HuH-7 (cell line): ENCODE data around the gene TSPEAR.

Experiments used
- DNase-seq: peaks from one replicate; pipeline ENCODE4 v3.0.0; 2011; ENCODE audit warnings: low spot score

The TSPEAR gene

DNA sequence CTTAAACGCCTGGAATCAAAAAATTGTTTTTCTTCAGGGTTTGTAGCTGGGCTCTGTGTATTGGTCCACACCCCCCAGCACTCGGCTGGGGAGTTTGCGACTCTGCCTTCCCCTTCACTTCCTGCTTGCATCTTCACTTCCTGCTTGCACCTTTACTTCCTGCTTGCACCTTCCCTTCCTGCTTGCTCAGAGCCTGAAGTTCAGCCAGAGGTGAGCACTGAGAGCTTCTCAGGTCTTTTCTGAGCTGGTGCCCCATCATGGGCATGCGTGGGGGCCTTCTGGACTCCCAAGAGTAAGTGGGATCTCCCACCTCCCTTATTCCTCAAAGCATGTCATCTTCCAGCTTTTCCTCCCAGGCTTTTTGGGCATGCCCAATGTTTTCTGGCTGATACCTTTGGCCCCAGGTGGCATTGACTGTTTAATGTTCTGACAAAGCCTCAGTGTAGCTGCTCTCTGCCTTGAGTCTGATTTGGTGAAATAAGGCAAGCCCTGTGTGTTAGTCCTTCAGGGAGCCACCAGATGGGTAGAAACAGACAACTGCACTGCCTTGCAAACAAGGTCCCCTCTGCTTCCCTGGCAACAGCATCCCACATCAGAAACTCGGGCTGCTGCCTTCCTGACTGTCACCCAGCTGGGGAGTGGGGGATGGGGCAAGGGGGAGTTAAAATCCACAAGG, 163.6 kb downstream of the TSPEAR start:
- DNase-seq = no peak

DNA sequence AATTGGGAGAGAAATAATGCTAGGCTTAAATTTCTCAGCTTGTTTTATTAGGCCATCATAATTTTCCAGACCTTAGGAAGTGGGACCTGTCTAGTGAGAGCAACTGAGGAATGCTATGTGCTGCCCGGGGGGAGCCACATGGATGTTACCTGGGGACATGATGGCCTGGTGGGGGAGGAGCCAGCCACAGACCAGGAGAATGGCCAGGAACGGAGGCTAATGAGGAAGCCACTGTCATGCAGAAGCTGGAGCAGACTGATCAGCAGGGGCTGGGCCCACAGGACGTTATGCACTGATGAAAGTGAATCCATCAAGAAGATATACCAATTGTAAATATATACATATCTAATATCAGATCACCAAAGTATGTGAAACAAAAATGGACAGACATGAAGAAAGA, 166.8 kb downstream of the TSPEAR start:
- no peak for DNase-seq

DNA sequence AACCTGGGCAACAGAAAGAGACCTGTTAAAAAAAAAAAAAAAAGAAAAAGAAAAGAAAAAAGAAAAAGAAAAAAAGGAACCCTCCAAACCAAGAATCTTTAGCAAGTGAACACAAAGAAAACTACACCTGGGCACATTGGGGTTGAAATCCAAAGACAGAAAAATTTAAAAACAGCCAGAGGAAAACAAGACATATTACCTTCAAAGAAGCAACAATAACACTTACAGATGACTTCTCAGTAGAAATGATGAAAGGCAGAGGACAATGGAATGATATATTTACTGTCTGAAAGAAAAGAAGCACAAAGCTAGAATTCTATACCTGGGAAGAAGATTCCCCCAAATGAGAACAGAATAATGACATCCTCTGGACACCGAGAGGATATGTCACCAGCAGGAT, 168.7 kb downstream of the TSPEAR start:
- no peak for DNase-seq

DNA sequence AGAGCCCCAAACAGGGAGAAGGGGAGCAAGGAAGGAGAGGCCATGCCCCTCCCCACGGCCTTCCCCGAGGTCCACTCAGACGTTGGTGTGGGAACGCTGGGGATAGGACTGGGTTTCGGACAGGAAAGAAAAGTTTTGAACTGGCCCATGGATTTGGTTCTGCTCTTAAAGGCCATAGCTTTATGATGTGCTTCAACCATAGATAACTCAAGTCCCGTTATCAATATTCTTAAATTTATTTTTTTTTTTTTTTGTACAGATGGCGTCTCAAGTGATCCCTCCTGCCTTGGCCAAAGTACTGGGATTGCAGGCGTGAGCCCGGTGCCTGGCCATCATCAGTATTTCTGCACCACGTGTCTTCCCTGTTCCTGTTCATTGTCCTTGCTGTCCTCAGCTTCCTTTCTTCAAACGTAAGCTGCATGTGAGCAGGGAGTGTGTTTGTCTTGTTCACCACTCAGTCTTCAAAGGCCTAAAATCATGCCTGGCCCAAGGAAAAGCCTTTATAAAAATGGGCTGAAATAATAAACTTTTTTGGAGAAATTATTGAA, 170.6 kb downstream of the TSPEAR start:
- DNase-seq = no peak

DNA sequence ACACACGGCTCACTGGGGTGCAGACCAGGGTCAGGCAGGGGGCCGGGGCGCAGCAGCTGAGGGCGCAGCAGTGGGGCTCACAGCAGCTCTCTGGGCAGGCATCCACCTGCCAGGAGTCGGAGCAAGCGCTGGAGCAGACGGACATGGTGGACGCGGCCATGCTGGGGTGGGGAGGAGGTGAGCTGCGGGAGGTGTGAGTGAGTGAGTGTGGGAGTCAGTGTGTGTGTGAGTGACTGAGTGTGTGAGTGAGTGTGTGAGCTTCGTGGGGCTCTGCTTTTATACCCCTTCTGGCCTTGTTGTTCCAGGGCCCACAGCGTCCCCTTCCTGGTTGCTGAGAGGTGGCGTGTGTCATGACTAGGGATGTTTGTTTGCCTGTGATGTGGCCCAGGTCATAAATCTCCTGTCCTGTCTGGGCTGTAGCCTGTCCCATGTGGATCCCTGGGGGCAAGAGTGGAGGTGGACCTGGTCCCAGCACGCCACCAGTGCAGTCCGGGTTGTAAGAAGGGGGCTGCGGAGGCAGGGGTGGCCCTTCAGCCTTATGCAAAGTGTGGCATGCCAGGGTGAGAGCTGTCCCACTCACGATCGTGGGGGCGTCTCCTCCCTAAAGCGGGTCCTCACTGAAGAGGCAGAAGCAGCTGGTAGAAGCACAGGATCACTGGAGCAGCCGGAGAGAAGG, 171.2 kb downstream of the TSPEAR start, which contains the start of gene KRTAP10-1:
Gene KRTAP10-1, minus strand, starts transcription at position 205 of the 676 bp plus-strand sequence. Its CDS starts 45 bp downstream, at position 160.
- DNase-seq = no peak

DNA sequence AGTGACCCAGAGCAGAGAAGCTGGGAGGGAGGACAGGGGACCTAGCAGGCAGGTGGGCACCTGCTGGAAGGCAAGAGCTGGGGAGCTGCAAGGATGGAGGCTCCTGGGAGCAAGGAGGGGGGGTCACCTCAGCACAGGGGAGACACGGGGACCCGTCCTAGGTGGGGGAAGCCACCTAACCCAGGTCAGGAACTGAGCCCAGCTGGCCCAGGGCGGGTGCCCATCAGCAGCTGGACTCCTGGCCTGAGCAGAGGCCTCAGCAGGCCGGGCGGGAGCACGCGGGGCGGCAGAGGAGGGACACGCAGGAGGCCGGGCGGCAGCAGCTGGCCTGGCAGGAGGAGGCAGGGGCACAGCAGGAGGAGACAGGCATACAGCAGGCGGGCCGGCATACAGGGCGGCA, 172.3 kb downstream of the TSPEAR start:
- no peak for DNase-seq

DNA sequence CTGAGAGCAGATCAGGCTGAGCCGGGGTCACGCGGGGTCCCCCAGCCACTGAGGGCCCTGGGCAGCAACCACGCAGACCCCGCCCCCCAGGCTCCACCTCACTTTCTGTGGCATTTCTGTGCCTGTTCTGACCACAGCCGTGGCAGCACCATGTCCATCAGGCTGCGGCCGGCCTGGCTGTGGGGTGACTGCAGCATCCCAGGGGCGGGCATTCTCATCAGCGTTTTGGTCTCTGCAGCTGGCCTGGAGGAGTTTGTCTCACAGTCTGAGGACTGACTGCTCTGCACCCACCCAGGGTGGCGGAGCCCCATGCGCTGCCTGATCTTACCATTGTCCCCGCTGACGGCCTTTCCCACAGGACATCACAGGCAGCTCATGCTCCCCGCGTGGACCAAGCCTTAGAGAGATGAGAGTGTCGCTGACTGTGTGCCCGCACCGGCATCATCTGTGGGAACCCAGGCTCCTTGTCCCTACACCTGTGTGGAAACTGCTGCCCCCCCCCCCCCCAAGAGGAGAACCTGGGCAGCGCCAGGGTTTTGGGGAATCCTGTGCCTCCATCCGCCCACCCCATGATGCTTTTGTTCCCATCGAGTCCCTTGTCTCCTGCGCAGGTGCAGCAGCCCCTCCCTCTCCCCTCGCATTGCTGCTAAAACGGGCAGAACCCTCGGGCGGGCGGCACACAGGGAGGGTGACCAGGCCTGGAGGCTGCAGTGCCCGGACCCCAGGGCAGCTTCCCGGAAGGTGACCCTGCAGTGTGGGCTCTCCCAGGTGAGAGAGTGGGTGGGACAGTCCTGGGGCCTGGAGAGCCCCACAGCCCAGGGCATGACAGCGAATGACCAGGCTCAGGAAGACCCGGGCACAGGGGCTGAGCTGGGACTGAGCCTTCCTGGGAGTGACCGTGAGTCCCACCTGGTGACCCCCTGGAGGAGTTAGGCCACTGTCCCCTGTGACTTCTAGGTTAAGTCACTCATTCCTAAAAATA, 173.2 kb downstream of the TSPEAR start:
- no peak for DNase-seq

DNA sequence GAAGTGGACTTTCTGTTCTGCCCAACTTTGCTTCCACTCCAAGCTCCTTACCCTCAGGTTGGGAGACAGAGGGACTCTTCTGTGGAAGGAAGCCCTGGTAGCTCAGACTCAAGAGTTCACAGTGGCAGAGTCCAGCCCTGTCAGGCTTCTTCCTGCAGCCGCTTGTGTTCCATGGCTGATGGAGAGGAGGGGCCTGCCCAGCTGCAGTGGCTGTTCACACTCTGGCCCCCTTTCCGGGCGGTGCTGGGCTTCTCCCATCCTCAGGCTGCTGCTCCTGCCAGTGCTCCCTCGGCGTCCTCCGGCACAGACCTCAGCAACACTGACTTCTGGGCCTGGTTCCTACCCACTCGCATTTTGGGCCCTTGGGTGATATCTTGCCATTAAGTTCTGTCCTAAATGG, 175.4 kb downstream of the TSPEAR start:
- DNase-seq = no peak

DNA sequence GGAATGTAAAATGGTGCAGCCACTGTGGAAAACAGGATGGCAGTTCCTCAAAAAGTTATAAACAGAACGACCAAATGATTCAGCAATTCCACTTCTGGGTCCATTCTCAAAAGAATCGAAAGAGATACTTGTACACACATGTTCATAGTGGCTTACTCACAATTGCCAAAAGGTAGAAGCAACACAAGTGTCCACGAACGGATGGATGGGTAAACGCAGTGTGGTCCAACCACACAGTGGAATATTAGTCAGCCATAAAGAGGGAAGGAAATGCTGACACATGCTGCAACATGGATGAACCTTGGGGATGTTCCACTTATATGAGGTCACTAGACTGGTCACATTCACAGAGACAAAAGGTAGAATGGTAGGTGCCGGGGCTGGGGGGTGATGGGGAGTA, 176.7 kb downstream of the TSPEAR start:
- no peak for DNase-seq

DNA sequence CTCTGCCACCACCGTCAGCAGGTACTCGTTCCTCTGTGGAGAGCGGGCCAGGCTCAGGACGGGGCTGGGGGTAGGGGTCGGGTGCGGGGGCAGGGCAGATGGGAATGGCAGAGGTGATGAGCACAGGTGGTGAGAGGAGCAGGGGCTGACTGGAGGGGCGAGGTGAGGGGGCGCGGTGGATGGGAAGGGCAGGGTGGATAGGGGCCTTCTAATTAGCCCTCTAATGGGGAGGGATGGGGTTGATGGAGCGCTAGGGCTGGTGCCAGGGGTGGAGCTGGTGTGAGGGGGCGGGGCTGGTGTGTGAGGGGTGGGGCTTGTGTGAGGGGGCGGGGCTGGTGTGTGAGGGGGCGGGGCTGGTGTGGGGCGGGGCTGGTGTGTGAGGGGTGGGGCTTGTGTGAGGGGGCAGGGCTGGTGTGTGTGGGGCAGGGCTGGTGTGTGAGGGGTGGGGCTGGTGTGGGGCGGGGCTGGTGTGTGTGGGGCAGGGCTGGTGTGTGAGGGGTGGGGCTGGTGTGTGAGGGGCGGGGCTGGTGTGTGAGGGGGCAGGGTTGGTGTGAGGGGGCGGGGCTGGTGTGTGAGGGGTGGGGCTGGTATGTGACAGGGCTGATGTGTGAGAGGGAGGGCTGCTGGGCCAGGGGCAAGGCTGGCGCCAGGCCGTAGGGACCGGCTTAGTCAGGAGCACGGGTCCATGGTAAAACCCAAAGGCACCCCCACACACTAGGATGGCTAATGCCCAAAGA, 177.3 kb downstream of the TSPEAR start:
- no peak for DNase-seq

DNA sequence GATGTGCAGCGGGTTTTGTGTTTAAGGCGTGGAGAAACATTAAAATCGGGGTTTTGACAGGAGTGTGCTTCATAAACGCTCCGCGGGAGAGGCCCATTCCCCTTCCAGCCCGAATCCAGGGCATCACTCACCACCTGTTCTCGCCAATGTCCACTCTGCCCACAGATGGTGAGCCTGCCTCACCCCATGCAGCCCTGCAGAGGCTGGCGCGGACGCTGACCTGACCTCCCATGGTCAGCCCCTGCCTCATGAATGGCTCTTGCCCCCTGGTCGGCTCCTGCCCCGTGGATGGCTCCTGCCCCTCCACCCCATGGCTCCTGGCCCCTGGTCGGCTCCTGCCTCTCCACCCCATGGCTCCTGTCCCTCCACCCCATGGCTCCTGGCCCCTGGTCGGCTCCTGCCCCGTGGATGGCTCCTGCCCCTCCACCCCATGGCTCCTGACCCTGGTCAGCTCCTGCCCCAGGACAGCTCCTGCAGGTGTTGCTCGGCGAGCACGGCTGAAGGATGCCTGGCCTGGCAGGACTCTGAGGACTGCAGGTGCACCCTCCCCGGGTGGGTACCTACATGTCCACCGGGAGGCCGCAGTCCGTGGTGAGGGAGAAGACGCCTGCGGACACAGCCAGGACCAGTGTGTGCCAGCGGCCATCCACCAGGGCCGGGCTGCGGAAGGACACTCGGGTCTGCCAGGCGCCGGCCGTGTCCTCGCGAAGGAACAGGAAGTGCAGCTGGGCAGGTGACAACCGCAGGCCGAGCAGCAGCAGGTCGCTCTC, 178.1 kb downstream of the TSPEAR start:
- DNase-seq = no peak

DNA sequence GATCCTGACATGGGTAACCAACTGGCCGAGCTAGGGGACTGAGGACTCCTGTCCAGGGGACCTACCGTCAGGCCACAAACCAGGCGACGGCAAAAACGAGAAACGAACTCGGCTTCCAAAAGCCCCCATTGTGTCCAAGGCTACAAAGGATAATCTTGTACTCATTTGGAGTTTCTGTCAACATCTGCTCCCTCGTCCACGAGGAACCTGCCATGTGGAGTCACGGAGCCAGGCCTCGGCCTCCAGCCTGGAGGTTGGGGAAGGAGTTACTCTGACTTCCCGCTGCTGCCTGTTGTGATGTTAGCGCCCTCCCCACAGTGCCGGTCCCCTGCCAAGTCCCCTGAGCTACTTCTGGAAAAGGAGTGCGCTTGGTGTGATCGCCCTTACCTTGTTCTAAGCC, 178.7 kb downstream of the TSPEAR start:
- DNase-seq = no peak

DNA sequence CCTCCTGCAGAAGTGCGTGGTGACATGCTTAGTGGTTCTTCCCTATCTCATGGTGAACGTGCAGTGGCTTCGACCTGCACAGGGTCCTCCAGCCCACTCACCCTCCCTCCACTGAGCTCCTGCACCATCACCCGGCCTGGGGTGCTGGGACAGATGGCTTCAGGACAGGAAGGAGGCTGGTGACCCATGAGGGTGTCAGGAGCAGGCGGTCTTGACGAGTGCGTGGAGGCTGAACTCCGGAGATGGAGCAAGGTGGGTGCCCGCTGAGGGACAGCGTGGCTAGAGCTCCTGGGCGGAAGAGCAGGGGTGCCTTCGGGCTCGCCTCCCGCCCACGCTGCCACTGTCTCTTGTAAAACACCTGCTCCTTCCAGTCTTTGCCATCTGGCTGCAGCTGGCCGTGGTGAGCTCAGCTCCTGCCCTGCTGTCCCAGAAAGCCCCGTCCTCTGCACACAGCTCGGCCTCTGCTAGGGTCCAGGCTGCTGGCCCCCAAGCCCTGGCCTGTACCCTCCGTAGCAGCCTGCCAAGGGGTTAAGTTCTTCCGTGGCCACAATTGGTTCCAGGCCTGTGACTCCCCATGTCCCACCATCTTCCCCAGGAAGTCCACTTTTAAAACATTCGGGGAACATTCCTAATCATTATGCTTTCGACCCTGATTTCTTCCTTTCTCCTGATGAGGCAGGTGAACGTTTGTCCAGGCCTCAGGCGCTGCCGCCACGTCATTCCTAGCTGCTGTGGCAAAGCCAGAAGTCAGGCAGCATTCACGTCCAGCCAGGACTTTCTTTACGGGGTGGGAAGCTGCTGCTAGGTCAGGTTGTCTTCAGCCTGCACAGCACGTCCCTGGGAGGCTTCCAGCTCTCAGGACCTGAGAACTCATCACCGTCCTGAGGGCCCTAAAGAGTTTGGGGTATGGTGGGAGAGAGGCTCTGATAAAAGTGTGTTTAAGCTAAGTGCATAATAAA, 179.5 kb downstream of the TSPEAR start:
- no peak for DNase-seq

DNA sequence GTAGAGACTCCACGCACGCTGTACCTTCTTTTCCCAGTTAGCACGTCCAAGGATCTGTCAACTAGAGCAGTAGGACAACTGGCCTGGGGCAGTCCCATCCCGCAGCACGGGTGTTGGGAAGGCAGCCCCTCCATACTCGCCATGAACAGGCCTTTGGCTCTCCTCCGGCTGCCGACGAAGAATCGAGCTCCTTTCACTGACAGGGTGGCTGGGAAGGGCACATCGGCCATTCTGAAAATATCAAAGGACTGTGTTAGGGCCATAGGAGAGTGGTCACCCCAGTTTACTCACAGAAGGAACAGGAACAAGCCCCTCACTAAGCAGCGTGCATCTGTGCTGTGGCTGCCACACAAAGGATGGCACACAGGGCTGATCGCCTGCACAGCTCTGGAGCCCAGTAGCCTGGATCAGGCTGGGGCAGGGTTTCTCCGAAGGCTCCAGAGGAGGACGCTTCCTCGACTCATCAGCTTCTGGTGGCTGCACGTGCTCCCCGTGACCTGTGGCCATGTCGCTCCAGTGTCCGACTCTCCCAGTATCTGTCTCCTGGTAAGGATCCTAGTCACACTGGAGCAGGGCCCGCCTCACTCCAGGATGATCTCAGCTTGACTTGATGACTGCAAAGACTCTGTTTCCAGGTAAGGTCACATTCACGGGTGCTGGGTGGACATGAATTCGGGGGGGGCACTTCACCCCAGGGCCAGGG, 180.3 kb downstream of the TSPEAR start:
- no peak for DNase-seq

DNA sequence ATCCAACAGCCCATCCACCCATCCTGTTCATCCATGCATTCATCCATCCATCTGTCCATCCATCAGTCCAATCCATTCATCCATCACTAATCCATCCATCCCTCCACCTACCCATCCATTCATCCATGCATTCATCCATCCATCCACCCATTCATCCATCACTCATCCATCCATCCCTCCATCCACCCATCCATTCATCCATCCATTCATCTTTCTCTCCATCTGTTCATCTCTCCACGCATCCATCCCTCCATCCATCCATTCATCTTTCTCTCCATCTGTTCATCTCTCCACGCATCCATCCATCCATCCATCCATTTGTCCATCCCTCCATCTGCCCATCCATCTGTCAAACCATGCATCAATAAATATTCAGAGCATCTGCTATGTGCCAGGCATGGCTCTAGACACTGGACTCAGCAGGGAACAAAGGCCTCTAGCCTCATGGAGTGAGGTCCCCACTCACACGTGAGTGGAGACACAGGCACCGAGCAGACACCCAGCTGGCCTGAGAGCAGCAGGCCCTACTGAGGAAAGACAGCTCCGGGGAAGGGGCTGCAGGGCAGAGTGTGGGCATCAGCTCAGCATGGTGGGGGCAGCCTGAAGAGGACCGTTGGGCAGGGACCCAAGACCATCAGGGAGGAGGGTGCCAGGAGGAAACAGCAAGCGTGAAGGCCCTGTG, 181.0 kb downstream of the TSPEAR start:
- no peak for DNase-seq

DNA sequence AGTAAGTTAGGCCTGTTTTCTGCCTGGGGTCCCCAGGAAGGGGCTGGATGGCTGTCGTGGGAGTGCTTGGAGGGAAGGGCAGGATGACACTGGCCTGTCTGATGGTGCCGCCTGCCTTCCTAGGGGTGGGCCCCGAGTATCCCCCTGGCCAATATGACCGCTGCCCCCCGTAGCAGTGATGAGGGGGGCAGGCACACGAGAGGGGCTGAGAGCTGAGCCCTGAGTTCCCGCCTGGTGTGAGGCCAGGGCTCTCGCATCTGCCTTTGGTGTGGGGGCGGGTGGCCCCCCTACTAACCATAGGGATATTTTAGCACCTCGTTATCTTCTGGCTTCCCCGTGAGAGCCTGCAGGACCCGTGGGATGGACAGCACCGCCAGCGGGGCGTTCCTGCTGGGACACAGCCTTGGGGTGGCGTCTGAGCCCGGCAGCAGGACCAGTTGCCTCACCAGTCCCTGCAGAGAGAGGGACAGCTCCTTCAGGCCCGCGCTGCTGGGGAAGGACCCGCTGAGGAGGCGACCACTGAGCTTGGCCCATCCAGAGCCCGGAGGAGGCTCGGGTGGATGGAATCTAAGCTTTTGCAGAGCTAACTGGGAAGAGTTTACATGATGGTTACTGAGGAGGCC, 181.8 kb downstream of the TSPEAR start:
- no peak for DNase-seq

DNA sequence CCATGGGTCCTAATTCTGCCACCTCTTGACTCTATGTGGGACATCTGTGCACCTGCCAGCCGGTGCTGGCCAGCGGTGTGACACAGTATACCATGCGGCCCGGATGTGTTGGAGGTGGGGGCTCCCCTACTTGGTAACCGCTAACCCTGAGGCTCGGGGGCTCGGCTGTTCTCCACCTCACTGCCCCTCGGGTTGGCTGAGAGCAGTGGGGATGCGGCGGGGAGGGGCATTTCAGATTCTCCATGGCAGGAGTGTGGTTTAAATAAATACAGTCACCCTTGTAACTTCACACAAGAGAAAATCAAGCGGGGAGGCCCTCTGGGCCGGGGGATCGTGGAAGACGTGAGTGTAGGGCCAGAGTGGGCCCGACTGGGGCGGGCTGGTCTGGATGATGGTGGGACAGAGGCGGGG, 182.4 kb downstream of the TSPEAR start:
- no peak for DNase-seq

DNA sequence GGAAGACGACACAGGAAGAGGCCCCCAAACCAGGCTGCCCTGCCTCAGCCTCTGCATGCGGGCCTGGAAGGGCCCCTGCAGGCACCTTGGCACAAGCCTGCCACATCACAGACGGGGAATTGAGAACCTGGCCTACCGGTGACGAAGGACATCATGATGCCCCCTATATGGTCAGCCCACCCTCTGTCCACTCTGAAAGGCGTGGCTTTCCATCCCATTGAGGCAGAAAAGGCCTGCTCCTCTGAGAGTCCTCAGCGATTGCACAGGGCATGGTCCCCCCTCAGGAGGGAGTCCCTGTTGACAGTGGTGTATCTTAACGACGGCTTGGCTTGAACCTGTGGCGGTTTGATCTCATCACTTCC, 182.8 kb downstream of the TSPEAR start:
- no peak for DNase-seq
